ENCODE measurements around the gene OR2D3. TPM values are rescaled to one million over a fixed set of nuclear protein-coding genes. Genes with fewer than 3 reads are reported as not detected.
"Not testable (repeated sequence)": the region's sequence is repeated elsewhere in the genome, so short reads cannot be mapped to it uniquely, and the experiment has no call there.

The OR2D3 gene
- polyA plus RNA-seq, 2 of the 4 experiments (the other 2 are of a cell fraction): not detected

DNA sequence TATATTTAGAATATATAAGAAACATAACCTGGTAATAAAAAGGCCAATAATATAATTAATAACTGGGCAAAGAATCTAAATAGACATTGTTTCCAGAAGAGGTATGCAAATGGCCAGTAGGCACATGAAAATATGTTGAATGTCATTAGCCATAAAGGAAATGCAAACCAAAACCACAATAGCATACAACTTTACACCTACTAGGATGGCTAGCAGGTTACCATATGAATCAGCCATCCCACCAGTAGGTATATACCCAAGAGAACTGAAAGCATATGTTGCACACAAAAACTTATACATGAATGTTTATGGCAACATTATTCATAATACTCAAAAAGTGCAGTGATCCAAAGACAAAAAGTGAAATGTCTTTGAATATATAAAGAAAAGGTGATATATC lies 25.8 kb upstream of the OR2D3 start:
- Histone ChIP-seq H3K4me1 (no peaks in the 10 kb centered on the region), H3K9me3 (no peaks in the 10 kb centered on the region), H3K4me3 (no peak overlapping the region), H3K4me2 (no peak overlapping the region), H3K27ac (no peak overlapping the region)
- DNase-seq (ENCODE audit: low read depth in 1 of 2, low spot score in 1 of 2) (no peak), ATAC-seq (no peak), FAIRE-seq (no peak)
- POLR2A ChIA-PET: no interaction called here
- TF ChIP-seq, protein P1, sequence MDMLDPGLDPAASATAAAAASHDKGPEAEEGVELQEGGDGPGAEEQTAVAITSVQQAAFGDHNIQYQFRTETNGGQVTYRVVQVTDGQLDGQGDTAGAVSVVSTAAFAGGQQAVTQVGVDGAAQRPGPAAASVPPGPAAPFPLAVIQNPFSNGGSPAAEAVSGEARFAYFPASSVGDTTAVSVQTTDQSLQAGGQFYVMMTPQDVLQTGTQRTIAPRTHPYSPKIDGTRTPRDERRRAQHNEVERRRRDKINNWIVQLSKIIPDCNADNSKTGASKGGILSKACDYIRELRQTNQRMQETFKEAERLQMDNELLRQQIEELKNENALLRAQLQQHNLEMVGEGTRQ (IDR thresholded peaks at IDR 0.05): no peak
- no peak for TF ChIP-seq HOXA7 (CRISPR knock-in tag; IDR thresholded peaks at IDR 0.05)
- no peak for TF ChIP-seq NR3C1 (IDR thresholded peaks at IDR 0.05)
- TF ChIP-seq KDM1A (IDR thresholded peaks at IDR 0.05; ENCODE audit: low read depth): no peak
- TF ChIP-seq NPAS2 (CRISPR knock-in tag; IDR thresholded peaks at IDR 0.05; ENCODE audit: borderline replicate concordance): no peak
- no peak for TF ChIP-seq RCOR1 (IDR thresholded peaks at IDR 0.05; ENCODE audit: low read depth, low read length)
- no peak for TF ChIP-seq SMC3 (IDR thresholded peaks at IDR 0.05)
- no peak for TF ChIP-seq EP300 (IDR thresholded peaks at IDR 0.05)
- TF ChIP-seq GATA3 (IDR thresholded peaks at IDR 0.05; ENCODE audit: borderline replicate concordance): no peak
- TF ChIP-seq RAD21 (conservative IDR thresholded peaks at IDR 0.05 in 1 of 2, IDR thresholded peaks at IDR 0.05 in 1 of 2): no peak
- TF ChIP-seq MAFK (IDR thresholded peaks at IDR 0.05; ENCODE audit: partially characterized antibody): no peak
- no peak for TF ChIP-seq ESRRA (IDR thresholded peaks at IDR 0.05; ENCODE audit: borderline replicate concordance, low read length)
- CTCF ChIA-PET: no interaction called here

DNA sequence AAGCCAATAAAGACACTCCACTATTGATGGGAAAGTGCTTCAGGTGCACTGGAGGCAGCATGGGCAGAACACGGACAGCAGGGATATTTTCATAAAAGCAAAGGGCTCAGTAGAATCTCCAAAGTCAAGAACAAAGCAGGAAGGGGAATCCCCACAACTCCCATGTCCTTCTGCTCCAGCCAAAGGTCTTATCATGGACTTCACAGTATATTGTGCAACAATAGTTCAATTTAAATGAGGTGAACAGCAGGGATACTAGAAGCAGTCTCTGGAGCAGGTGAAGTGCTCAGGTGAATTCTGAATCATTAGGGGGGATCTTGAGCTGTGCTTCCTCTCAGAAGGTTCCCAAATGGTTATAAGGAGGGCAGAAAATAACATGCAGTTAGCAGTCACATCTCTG lies 21.9 kb upstream of the OR2D3 start:
- FAIRE-seq (no peak), DNase-seq (ENCODE audit: low read depth in 1 of 2, low spot score in 1 of 2) (no peak), ATAC-seq (no peak)
- ChIA-PET CTCF (no interaction called here), POLR2A (no interaction called here)
- H3K9me3 ChIP-seq: no peaks in the 10 kb centered on the region
- TF ChIP-seq HEYL (CRISPR knock-in tag; IDR thresholded peaks at IDR 0.05): no peak
- TF ChIP-seq KDM1A (IDR thresholded peaks at IDR 0.05; ENCODE audit: low read depth): no peak
- TF ChIP-seq SREBF2 (IDR thresholded peaks at IDR 0.05): no peak
- TF ChIP-seq, protein P2, sequence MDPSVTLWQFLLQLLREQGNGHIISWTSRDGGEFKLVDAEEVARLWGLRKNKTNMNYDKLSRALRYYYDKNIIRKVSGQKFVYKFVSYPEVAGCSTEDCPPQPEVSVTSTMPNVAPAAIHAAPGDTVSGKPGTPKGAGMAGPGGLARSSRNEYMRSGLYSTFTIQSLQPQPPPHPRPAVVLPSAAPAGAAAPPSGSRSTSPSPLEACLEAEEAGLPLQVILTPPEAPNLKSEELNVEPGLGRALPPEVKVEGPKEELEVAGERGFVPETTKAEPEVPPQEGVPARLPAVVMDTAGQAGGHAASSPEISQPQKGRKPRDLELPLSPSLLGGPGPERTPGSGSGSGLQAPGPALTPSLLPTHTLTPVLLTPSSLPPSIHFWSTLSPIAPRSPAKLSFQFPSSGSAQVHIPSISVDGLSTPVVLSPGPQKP (IDR thresholded peaks at IDR 0.05; ENCODE audit: low read depth, low read length): no peak
- TF ChIP-seq, protein P3, sequence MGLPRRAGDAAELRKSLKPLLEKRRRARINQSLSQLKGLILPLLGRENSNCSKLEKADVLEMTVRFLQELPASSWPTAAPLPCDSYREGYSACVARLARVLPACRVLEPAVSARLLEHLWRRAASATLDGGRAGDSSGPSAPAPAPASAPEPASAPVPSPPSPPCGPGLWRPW (IDR thresholded peaks at IDR 0.05): no peak
- TF ChIP-seq RCOR1 (IDR thresholded peaks at IDR 0.05; ENCODE audit: low read depth, low read length): no peak
- no peak for TF ChIP-seq EHF (CRISPR knock-in tag; IDR thresholded peaks at IDR 0.05)
- no peak for TF ChIP-seq NFE2L2 (conservative IDR thresholded peaks at IDR 0.05; ENCODE audit: low read length)
- no peak overlapping the region for H3K27ac ChIP-seq
- 0% methylated on average over 1 of the region's 1 CpG for WGBS (ENCODE audit: missing lambda C conversion rate)
- no peak overlapping the region for H3K4me2 ChIP-seq
- H3K4me1 ChIP-seq: no peaks in the 10 kb centered on the region
- no peak overlapping the region for H3K4me3 ChIP-seq

DNA sequence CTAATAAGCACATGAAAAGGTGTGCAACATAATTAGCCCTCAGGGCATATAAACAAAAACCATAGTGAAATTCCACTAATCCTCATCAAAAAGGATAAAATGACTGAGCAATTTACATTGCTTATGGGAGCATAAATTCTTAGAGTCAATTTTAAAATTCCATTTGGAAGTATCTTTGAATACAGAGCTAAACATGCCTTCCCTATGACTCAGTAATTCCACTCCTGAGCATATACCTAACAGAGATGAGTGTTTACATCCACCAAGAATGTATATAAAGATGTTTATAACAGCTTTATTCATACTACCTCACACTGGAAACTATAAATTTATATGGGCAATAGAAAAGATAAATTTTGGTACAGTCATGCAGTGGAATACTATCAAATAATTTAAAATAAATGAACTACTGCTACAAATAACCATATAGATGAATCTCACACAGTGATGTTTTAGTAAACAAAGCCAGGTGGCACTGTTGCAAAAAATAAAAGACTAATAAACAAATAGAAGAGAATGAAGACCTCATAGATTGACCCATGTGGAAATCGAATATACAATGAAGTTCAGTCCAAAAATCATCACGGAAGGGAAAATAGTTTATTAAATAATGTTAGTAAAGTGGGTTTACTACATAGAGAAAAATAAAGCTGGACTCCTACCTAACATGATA lies 20.3 kb upstream of the OR2D3 start:
- no peak overlapping the region for H3K4me2 ChIP-seq
- FAIRE-seq (no peak), DNase-seq (ENCODE audit: low read depth in 1 of 2, low spot score in 1 of 2) (no peak), ATAC-seq (no peak)
- 16% methylated on average over 2 of the region's 2 CpGs for WGBS (ENCODE audit: missing lambda C conversion rate)
- H3K4me1 ChIP-seq: no peaks in the 10 kb centered on the region
- H3K27ac ChIP-seq: no peak overlapping the region
- TF ChIP-seq CEBPB (IDR thresholded peaks at IDR 0.05) (no peak), SMC3 (IDR thresholded peaks at IDR 0.05) (no peak)
- TF ChIP-seq, protein P4, sequence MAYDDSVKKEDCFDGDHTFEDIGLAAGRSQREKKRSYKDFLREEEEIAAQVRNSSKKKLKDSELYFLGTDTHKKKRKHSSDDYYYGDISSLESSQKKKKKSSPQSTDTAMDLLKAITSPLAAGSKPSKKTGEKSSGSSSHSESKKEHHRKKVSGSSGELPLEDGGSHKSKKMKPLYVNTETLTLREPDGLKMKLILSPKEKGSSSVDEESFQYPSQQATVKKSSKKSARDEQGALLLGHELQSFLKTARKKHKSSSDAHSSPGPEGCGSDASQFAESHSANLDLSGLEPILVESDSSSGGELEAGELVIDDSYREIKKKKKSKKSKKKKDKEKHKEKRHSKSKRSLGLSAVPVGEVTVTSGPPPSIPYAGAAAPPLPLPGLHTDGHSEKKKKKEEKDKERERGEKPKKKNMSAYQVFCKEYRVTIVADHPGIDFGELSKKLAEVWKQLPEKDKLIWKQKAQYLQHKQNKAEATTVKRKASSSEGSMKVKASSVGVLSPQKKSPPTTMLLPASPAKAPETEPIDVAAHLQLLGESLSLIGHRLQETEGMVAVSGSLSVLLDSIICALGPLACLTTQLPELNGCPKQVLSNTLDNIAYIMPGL (CRISPR knock-in tag; IDR thresholded peaks at IDR 0.05; ENCODE audit: borderline replicate concordance): no peak
- CTCF ChIA-PET: no interaction called here
- POLR2A ChIA-PET: no interaction called here
- no peaks in the 10 kb centered on the region for H3K9me3 ChIP-seq
- no peak overlapping the region for H3K4me3 ChIP-seq

DNA sequence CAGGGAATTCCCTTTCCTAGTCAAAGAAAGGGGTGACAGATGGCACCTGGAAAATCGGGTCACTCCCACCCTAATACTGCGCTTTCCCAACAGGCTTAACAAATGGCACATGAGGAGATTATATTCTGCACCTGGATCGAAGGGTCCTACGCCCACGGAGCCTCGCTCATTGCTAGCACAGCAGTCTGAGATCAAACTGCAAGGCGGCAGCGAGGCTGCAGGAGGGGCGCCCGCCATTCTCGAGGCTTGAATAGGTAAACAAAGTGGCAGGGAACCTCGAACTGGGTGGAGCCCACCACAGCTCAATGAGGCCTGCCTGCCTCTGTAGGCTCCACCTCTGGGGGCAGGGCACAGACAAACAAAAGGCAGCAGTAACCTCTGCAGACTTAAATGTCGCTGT lies 16.0 kb upstream of the OR2D3 start:
- FAIRE-seq; H3K4me3 ChIP-seq; ATAC-seq; H3K4me1 ChIP-seq; H3K9me3 ChIP-seq; H3K4me2 ChIP-seq; H3K27ac ChIP-seq; POLR2A ChIA-PET; DNase-seq (ENCODE audit: low read depth in 1 of 2, low spot score in 1 of 2); CTCF ChIA-PET: not testable (repeated sequence)
- 25% methylated on average over 11 of the region's 13 CpGs for WGBS (ENCODE audit: missing lambda C conversion rate)

All from A549 (cell line).